ENCODE results near the gene RTKN2. TPM values are rescaled to one million over a fixed set of nuclear protein-coding genes. Genes with fewer than 3 reads are reported as not detected.
"Not testable (repeated sequence)": the region's sequence is repeated elsewhere in the genome, so short reads cannot be mapped to it uniquely, and the experiment has no call there.

The RTKN2 gene
- total RNA-seq, 1 donor from 2014 or later, result 3.9 TPM

- Mint-ChIP-seq H3K36me3 (ENCODE audit: low read depth) (peaks cover 2% of the 10 kb centered on the region), H3K27me3 (ENCODE audit: low read depth) (no peaks in the 10 kb centered on the region), H3K4me1 (ENCODE audit: low read depth) (peaks cover 14% of the 10 kb centered on the region), H3K27ac (ENCODE audit: unreplicated experiment) (no peak overlapping the region), H3K4me3 (ENCODE audit: unreplicated experiment) (no peak overlapping the region), H3K9me3 (ENCODE audit: low read depth) (no peaks in the 10 kb centered on the region)
- no peak for TF ChIP-seq CTCF (IDR thresholded peaks at IDR 0.05)
- no peak for DNase-seq (ENCODE audit: low spot score)
Measured at GRCh38 chr10:62284221-62284620, 15.6 kb upstream of the RTKN2 start.

- H3K4me3 Mint-ChIP-seq (ENCODE audit: unreplicated experiment); DNase-seq (ENCODE audit: low spot score); H3K27me3 Mint-ChIP-seq (ENCODE audit: low read depth); H3K27ac Mint-ChIP-seq (ENCODE audit: unreplicated experiment); H3K36me3 Mint-ChIP-seq (ENCODE audit: low read depth); H3K9me3 Mint-ChIP-seq (ENCODE audit: low read depth): not testable (repeated sequence)
- peaks cover 31% of the 10 kb centered on the region for H3K4me1 Mint-ChIP-seq (ENCODE audit: low read depth)
Measured at GRCh38 chr10:62281348-62281747, 12.7 kb upstream of the RTKN2 start.

- DNase-seq (ENCODE audit: low spot score), result peak; percentile 59
- H3K27me3 Mint-ChIP-seq (ENCODE audit: low read depth); H3K9me3 Mint-ChIP-seq (ENCODE audit: low read depth); H3K4me3 Mint-ChIP-seq (ENCODE audit: unreplicated experiment); H3K27ac Mint-ChIP-seq (ENCODE audit: unreplicated experiment); H3K36me3 Mint-ChIP-seq (ENCODE audit: low read depth): not testable (repeated sequence)
- H3K4me1 Mint-ChIP-seq (ENCODE audit: low read depth), result peaks cover 31% of the 10 kb centered on the region
Measured at GRCh38 chr10:62280392-62280791, 11.7 kb upstream of the RTKN2 start.

- DNase-seq (ENCODE audit: low spot score), result no peak
- Mint-ChIP-seq H3K9me3 (ENCODE audit: low read depth) (no peaks in the 10 kb centered on the region), H3K27me3 (ENCODE audit: low read depth) (no peaks in the 10 kb centered on the region), H3K36me3 (ENCODE audit: low read depth) (no peaks in the 10 kb centered on the region), H3K4me3 (ENCODE audit: unreplicated experiment) (no peak overlapping the region), H3K27ac (ENCODE audit: unreplicated experiment) (peak overlapping the region; percentile 52), H3K4me1 (ENCODE audit: low read depth) (peaks cover 21% of the 10 kb centered on the region)
- TF ChIP-seq CTCF (IDR thresholded peaks at IDR 0.05), result no peak
Measured at GRCh38 chr10:62278441-62278910, 9.8 kb upstream of the RTKN2 start.

- Mint-ChIP-seq H3K27me3 (ENCODE audit: low read depth) (no peaks in the 10 kb centered on the region), H3K9me3 (ENCODE audit: low read depth) (no peaks in the 10 kb centered on the region)
Measured at GRCh38 chr10:62277971-62278370, 9.3 kb upstream of the RTKN2 start.

GRCh38 chr10:62270020-62270419 lies 1.4 kb upstream of the RTKN2 start:
- Mint-ChIP-seq H3K4me1 (ENCODE audit: low read depth) (peaks cover 28% of the 10 kb centered on the region), H3K27me3 (ENCODE audit: low read depth) (no peaks in the 10 kb centered on the region), H3K27ac (ENCODE audit: unreplicated experiment) (peak overlapping the region; percentile 68), H3K9me3 (ENCODE audit: low read depth) (no peaks in the 10 kb centered on the region), H3K4me3 (ENCODE audit: unreplicated experiment) (no peak overlapping the region), H3K36me3 (ENCODE audit: low read depth) (no peaks in the 10 kb centered on the region)
- no peak for TF ChIP-seq CTCF (IDR thresholded peaks at IDR 0.05)
- DNase-seq (ENCODE audit: low spot score), result no peak

More at GRCh38 chr10:62277971-62278370, 9.3 kb upstream of the RTKN2 start:
- no peak for TF ChIP-seq CTCF (IDR thresholded peaks at IDR 0.05)
- H3K4me1 Mint-ChIP-seq (ENCODE audit: low read depth), result peaks cover 21% of the 10 kb centered on the region
- H3K36me3 Mint-ChIP-seq (ENCODE audit: low read depth), result no peaks in the 10 kb centered on the region
- DNase-seq (ENCODE audit: low spot score), result no peak
- no peak overlapping the region for H3K27ac Mint-ChIP-seq (ENCODE audit: unreplicated experiment)
- H3K4me3 Mint-ChIP-seq (ENCODE audit: unreplicated experiment), result no peak overlapping the region
